ENCODE results near the gene TTC34.

- TF ChIP-seq CTCF (IDR thresholded peaks at IDR 0.05), result no peak
- no peak for TF ChIP-seq POLR2A (IDR thresholded peaks at IDR 0.05)
Observed at GRCh38 chr1:2821373-2821955, 20.0 kb upstream of the TTC34 start.
